Measurements from ENCODE around the gene HERC4.
A peak's percentile ranks its signal among the peaks of the same experiment; 100 is the strongest.
"Not testable (repeated sequence)": the region's sequence is repeated elsewhere in the genome, so short reads cannot be mapped to it uniquely, and the experiment has no call there.

HERC4 gene

GRCh38 chr10:67883710-67884312, 191.3 kb downstream of the HERC4 start:
- H3K9ac ChIP-seq (ENCODE audit: low read length in 2 of 2) = peak overlapping the region; percentile 90 to 93

GRCh38 chr10:67878133-67878532, 196.9 kb downstream of the HERC4 start:
- Histone ChIP-seq H3K9ac (ENCODE audit: low read length in 2 of 2) (no peak overlapping the region), H3K27me3 (ENCODE audit: control insufficient read depth in 1 of 2, insufficient read depth in 2 of 2, low read length in 2 of 2) (no peaks in the 10 kb centered on the region), H3K4me1 (ENCODE audit: control insufficient read depth, insufficient read depth, low read length) (no peaks in the 10 kb centered on the region), H3K9me3 (ENCODE audit: control insufficient read depth in 2 of 2, low read length in 2 of 2) (no peaks in the 10 kb centered on the region), H3K27ac (ENCODE audit: low read length) (no peak overlapping the region), H3K36me3 (ENCODE audit: control insufficient read depth in 2 of 2, insufficient read depth in 2 of 2, low read length in 2 of 2) (no peaks in the 10 kb centered on the region), H3K4me3 (ENCODE audit: low read length in 2 of 2) (no peak overlapping the region)

More at GRCh38 chr10:67883710-67884312, 191.3 kb downstream of the HERC4 start:
- Histone ChIP-seq H3K9me3 (ENCODE audit: control insufficient read depth in 2 of 2, low read length in 2 of 2) (no peaks in the 10 kb centered on the region), H3K4me1 (ENCODE audit: control insufficient read depth, insufficient read depth, low read length) (peaks cover 17% of the 10 kb centered on the region), H3K27ac (ENCODE audit: low read length) (peak overlapping the region; percentile 92), H3K27me3 (ENCODE audit: control insufficient read depth in 1 of 2, insufficient read depth in 2 of 2, low read length in 2 of 2) (no peaks in the 10 kb centered on the region), H3K4me3 (ENCODE audit: low read length in 2 of 2) (peak overlapping the region; percentile 79 to 82), H3K36me3 (ENCODE audit: control insufficient read depth in 2 of 2, insufficient read depth in 2 of 2, low read length in 2 of 2) (peaks cover 6 to 14% of the 10 kb centered on the region in 2 donors)

GRCh38 chr10:67877421-67877820, 197.7 kb downstream of the HERC4 start:
- H3K9me3 ChIP-seq (ENCODE audit: control insufficient read depth in 2 of 2, low read length in 2 of 2); H3K36me3 ChIP-seq (ENCODE audit: control insufficient read depth in 2 of 2, insufficient read depth in 2 of 2, low read length in 2 of 2); H3K9ac ChIP-seq (ENCODE audit: low read length in 2 of 2); H3K4me1 ChIP-seq (ENCODE audit: control insufficient read depth, insufficient read depth, low read length); H3K4me3 ChIP-seq (ENCODE audit: low read length in 2 of 2); H3K27ac ChIP-seq (ENCODE audit: low read length); H3K27me3 ChIP-seq (ENCODE audit: control insufficient read depth in 1 of 2, insufficient read depth in 2 of 2, low read length in 2 of 2): not testable (repeated sequence)

GRCh38 chr10:67875340-67876238, 199.5 kb downstream of the HERC4 start:
- Histone ChIP-seq H3K4me1 (ENCODE audit: control insufficient read depth, insufficient read depth, low read length) (no peaks in the 10 kb centered on the region), H3K4me3 (ENCODE audit: low read length in 2 of 2) (no peak overlapping the region), H3K27me3 (ENCODE audit: control insufficient read depth in 1 of 2, insufficient read depth in 2 of 2, low read length in 2 of 2) (no peaks in the 10 kb centered on the region), H3K9me3 (ENCODE audit: control insufficient read depth in 2 of 2, low read length in 2 of 2) (no peaks in the 10 kb centered on the region), H3K27ac (ENCODE audit: low read length) (no peak overlapping the region), H3K9ac (ENCODE audit: low read length in 2 of 2) (no peak overlapping the region), H3K36me3 (ENCODE audit: control insufficient read depth in 2 of 2, insufficient read depth in 2 of 2, low read length in 2 of 2) (no peaks in the 10 kb centered on the region)

All from stomach smooth muscle (tissue), 2 donors.